GM18526 (cell line): Measurements from ENCODE around the gene PTPRD.

Source experiments
- POLR2A ChIP-seq: IDR thresholded peaks from 3 replicates; pipeline ENCODE4 v1.6.1; 2011; ENCODE audit not compliant: insufficient read length; ENCODE audit errors: extremely low read depth

The PTPRD gene

GRCh38 chr9:8381601-8382000 is 2231.2 kb downstream of the PTPRD start:
- no peak for TF ChIP-seq POLR2A

- TF ChIP-seq POLR2A: no peak
Observed at GRCh38 chr9:8374471-8374870, 2238.3 kb downstream of the PTPRD start.

- TF ChIP-seq POLR2A: no peak
Observed at GRCh38 chr9:8371686-8372085, 2241.1 kb downstream of the PTPRD start.

- TF ChIP-seq POLR2A: no peak
Observed at GRCh38 chr9:8366161-8366926, 2246.5 kb downstream of the PTPRD start.

GRCh38 chr9:8365466-8366160 is 2247.2 kb downstream of the PTPRD start:
- TF ChIP-seq POLR2A: no peak

GRCh38 chr9:8365029-8365428 is 2247.8 kb downstream of the PTPRD start:
- TF ChIP-seq POLR2A: no peak

GRCh38 chr9:8364026-8364752 is 2248.6 kb downstream of the PTPRD start:
- TF ChIP-seq POLR2A: no peak

- no peak for TF ChIP-seq POLR2A
Observed at GRCh38 chr9:8362250-8362649, 2250.6 kb downstream of the PTPRD start.

GRCh38 chr9:8361364-8361763 is 2251.4 kb downstream of the PTPRD start:
- TF ChIP-seq POLR2A: no peak

GRCh38 chr9:8356406-8356805 is 2256.4 kb downstream of the PTPRD start:
- no peak for TF ChIP-seq POLR2A

- TF ChIP-seq POLR2A: no peak
Observed at GRCh38 chr9:8351436-8351835, 2261.4 kb downstream of the PTPRD start.

GRCh38 chr9:8349901-8350300 is 2262.9 kb downstream of the PTPRD start:
- TF ChIP-seq POLR2A: no peak

- no peak for TF ChIP-seq POLR2A
Observed at GRCh38 chr9:8349376-8349775, 2263.4 kb downstream of the PTPRD start.

GRCh38 chr9:8348756-8349155 is 2264.0 kb downstream of the PTPRD start:
- no peak for TF ChIP-seq POLR2A

- no peak for TF ChIP-seq POLR2A
Observed at GRCh38 chr9:8346296-8346695, 2266.5 kb downstream of the PTPRD start.
